Sigmoid colon (tissue), 4 donors: Measurements from ENCODE around the gene UNCX.

ENCODE experiments used
- EP300 ChIP-seq, 4 donors: sonication (generic); formaldehyde crosslinking; IDR thresholded peaks; one replicate each; pipeline ENCODE4 v1.6.1; 2017; ENCODE audit warnings: antibody characterized with exemption in 4 of 4
- POLR2A ChIP-seq, 2 donors: fragments of 450-650 bp; IDR thresholded peaks; one replicate each; pipeline ENCODE4 v1.6.1; 2016; ENCODE audit warnings: antibody characterized with exemption in 2 of 2, mild to moderate bottlenecking in 2 of 2, moderate library complexity in 2 of 2
- POLR2AphosphoS5 ChIP-seq, 4 donors: sonication (generic); formaldehyde crosslinking; IDR thresholded peaks; one replicate each; pipeline ENCODE4 v1.6.1; 2017; ENCODE audit warnings: antibody characterized with exemption in 4 of 4
- TF ChIP-seq, protein P1 (sequence below), 4 experiments: fragments of 450-650 bp in 3 of 4; fragments of 200-600 bp in 1 of 4; IDR thresholded peaks; one replicate each; pipeline ENCODE4 v1.5.1; 2016 to 2019; ENCODE audit warnings: antibody characterized with exemption in 4 of 4, mild to moderate bottlenecking in 3 of 4, moderate library complexity in 2 of 4

DNA sequence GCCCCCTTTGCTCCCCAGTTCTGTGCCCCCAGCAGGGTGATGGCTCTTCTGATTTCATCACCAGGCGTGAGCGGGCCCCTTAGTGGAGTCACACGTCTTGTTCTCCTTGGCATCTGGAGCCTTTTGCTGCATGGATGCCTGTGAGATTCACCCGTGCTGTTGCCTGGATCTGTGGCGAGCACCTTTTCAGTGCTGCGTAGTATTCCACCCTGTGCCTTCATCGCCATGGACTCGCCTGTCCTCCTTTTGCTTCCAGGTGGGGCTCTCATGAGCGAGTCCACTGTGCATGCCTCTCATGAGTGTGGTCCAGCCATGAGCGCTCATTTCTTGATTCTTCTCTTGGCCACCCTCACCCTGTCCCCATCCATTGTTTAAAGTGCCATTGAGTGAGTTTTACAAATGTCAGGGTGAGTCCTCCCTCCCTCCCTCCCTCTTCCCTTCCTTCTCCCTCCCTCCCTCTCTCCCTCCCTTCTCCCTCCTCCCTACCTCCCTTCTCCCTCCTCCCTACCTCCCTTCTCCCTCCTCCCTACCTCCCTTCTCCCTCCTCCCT lies 44.0 kb downstream of the UNCX start:
- TF ChIP-seq, protein P1, sequence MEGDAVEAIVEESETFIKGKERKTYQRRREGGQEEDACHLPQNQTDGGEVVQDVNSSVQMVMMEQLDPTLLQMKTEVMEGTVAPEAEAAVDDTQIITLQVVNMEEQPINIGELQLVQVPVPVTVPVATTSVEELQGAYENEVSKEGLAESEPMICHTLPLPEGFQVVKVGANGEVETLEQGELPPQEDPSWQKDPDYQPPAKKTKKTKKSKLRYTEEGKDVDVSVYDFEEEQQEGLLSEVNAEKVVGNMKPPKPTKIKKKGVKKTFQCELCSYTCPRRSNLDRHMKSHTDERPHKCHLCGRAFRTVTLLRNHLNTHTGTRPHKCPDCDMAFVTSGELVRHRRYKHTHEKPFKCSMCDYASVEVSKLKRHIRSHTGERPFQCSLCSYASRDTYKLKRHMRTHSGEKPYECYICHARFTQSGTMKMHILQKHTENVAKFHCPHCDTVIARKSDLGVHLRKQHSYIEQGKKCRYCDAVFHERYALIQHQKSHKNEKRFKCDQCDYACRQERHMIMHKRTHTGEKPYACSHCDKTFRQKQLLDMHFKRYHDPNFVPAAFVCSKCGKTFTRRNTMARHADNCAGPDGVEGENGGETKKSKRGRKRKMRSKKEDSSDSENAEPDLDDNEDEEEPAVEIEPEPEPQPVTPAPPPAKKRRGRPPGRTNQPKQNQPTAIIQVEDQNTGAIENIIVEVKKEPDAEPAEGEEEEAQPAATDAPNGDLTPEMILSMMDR (IDR thresholded peaks at IDR 0.05), result no peak
- TF ChIP-seq POLR2A (IDR thresholded peaks at IDR 0.05) (no peak), POLR2AphosphoS5 (IDR thresholded peaks at IDR 0.05) (no peak), EP300 (IDR thresholded peaks at IDR 0.05) (no peak)
